LNCaP clone FGC (cell line): ENCODE results near the gene CCND2.

Source experiments
- DNase-seq: peaks from one replicate; pipeline ENCODE4 v3.0.0-alpha.2; 2011; ENCODE audit warnings: low read depth
- H3K4me3 ChIP-seq: 2 replicates; pipeline ENCODE4 v1.5.1; 2011; ENCODE audit warnings: mild to moderate bottlenecking, low read depth, low read length, control low read depth
- TF ChIP-seq, protein P1 (sequence below): IDR thresholded peaks from 2 replicates; pipeline ENCODE4 v1.5.1; 2012; ENCODE audit warnings: mild to moderate bottlenecking; ENCODE audit not compliant: control insufficient read depth, insufficient read depth; ENCODE audit errors: extremely low read depth

The CCND2 gene

DNA sequence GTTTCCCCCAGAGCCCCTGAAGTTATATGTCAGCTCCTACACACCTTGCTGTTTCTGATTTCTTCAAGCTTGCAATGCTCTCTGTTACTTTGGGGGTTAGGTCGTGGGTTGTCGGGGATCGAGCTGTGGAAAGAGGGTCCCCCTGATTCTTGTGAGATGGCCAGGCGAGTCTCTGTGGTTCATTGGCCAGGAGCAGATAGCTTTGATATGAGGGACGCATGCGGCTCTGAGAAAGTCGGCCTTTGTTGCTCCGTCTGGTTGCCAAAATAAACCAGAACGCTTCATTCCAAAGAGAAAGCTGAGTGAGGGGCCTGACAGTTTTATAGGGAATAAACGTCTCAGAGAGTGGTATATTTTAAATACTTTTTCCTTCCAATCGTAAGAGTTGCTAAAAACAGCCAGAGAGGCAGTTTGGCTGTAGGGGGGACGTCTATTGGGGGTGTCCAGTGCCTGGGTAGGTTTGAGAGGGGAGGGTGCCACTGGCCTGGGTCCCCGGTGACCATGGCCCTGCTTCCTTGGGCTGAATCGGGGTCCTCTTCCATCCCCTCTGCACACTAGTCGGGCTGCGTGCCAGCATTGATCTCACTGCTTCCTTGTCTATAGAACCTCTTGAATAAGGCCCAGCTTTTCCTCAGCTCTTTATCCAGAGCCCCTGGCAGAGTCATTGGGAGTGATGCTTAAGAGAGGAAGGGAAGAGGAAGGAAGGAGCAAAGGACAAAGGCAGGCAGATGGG is 18.9 kb downstream of the CCND2 start:
- TF ChIP-seq, protein P1, sequence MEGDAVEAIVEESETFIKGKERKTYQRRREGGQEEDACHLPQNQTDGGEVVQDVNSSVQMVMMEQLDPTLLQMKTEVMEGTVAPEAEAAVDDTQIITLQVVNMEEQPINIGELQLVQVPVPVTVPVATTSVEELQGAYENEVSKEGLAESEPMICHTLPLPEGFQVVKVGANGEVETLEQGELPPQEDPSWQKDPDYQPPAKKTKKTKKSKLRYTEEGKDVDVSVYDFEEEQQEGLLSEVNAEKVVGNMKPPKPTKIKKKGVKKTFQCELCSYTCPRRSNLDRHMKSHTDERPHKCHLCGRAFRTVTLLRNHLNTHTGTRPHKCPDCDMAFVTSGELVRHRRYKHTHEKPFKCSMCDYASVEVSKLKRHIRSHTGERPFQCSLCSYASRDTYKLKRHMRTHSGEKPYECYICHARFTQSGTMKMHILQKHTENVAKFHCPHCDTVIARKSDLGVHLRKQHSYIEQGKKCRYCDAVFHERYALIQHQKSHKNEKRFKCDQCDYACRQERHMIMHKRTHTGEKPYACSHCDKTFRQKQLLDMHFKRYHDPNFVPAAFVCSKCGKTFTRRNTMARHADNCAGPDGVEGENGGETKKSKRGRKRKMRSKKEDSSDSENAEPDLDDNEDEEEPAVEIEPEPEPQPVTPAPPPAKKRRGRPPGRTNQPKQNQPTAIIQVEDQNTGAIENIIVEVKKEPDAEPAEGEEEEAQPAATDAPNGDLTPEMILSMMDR: no peak
- no peak for DNase-seq
- no peak overlapping the region for H3K4me3 ChIP-seq

- no peak for DNase-seq
- TF ChIP-seq, protein P1: no peak
- H3K4me3 ChIP-seq: no peak overlapping the region
These were observed 19.9 kb downstream of the CCND2 start for GRCh38 chr12:4293299-4293965.

DNA sequence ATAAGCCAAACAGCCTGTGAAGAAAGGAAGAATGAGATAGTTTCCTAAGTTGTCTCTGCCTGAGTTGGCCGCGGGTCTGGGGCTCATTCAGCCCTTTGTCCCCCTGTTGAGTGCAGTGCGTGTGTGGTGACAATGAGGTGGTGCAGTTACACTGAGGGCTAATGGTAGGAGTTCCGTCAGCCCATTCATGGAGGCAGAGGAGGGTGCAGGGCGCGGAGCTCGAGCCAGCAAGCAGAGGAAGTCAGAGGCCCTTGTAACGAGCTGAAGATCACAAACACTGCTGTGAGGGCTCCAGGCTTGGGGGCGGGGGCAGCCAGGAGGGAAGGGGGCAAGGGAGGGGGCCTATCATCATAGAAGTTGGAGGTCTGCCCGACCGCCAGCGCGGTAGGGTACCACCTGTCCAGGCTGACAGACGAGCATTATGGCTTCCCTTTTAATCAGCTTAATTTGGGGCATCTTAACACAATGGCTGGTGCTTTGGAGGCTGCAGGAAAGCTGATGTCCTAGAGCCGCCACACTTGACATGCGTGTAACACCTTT is 20.5 kb downstream of the CCND2 start:
- TF ChIP-seq, protein P1: no peak
- H3K4me3 ChIP-seq: no peak overlapping the region
- no peak for DNase-seq

DNA sequence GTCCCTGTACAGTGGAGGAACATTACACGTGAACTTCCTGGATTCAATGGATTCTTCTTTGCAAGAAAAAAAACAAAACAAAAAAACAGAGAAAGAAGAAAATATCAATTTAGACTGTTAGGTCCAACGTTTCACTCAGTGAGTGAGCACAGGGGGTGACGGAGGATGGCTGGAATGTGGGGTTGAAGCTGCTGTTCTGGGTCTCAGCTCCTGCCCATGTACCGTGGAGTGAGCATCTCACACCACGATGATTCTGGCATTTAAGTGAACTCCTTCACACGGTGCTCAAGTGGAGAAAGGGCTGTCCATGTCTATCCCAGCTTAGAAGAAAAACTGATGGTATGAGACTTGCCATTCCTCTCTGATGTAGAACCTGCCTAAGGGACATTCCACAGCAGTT is 23.2 kb downstream of the CCND2 start:
- H3K4me3 ChIP-seq: no peak overlapping the region
- TF ChIP-seq, protein P1: no peak
- no peak for DNase-seq

DNA sequence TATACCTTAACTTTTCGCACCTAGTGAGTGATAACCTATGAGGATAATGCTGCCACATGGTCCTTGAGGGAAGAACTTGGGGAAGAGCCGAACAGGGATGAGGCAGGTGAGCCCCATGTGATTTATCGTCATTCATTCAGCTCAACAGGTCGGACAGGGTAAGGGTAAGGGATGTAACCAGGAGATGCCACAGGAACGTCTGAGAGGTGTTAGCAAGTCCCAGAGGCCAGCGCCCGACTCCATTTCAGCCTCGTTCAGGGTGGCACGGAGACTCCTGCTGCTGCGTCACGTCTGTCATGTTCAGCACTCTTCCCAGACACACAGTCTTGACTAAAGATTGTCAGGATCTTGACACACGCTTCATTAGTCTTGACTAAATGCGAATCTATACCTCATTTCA is 24.1 kb downstream of the CCND2 start:
- TF ChIP-seq, protein P1: no peak
- DNase-seq: no peak

GRCh38 chr12:4300883-4301282 is 27.3 kb downstream of the CCND2 start:
- TF ChIP-seq, protein P1: no peak
- no peak overlapping the region for H3K4me3 ChIP-seq
- no peak for DNase-seq

More for the DNA sequence above, 24.1 kb downstream of the CCND2 start:
- H3K4me3 ChIP-seq: no peak overlapping the region
